ENCODE measurements around the gene CARS1. TPM values are rescaled to one million over a fixed set of nuclear protein-coding genes. Genes with fewer than 3 reads are reported as not detected.

CARS1 gene
- total and polyA plus RNA-seq, 7 donors = 24.2 to 78.6 (median 52.0) TPM

DNA sequence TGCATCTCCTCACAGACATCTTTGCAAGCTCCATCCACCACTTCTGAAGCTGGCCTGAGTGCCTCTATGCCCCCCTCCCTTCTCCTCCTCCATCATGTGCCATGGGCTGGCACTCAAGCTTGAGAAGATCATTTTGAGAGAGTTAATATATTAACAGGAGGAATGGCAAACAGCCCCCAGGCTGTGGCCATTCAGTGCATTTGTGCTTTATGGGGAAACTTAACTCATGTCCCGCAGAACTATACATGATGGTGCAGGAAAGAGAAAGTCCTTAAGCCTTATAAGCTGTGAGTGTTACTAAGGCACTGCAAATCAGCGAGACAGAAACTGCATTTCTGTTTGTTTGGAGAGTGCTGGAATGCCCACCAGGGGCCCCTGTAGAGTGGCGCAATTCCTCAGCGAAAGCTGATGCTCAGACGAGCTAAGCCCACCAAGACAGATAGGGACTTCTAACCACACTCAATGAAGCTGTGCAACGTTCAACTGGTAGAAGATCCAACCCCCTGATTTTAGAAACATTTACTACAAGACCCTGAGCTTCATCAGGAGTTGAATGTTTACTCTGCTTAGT lies 101.2 kb downstream of the CARS1 start:
- Histone ChIP-seq H3K27me3 (ENCODE audit: insufficient read depth in 3 of 3, low read length in 2 of 3) (no peaks in the 10 kb centered on the region), H3K36me3 (ENCODE audit: insufficient read depth in 1 of 2, low read depth in 1 of 2) (peaks cover 11 to 100% of the 10 kb centered on the region in 2 donors), H3K4me3 (no peak overlapping the region), H3K27ac (no peak overlapping the region), H3K9me3 (no peaks in the 10 kb centered on the region), H3K4me1 (no peaks in the 10 kb centered on the region)
- intact Hi-C loops (cut with DNase I) = no loop called here
- TF ChIP-seq CTCF (IDR thresholded peaks at IDR 0.05) = no peak
- DNase-seq = no peak
- 86 to 87% (median 86%) methylated on average over 6 of the region's 6 CpGs for WGBS, 3 donors
- no peak for ATAC-seq

DNA sequence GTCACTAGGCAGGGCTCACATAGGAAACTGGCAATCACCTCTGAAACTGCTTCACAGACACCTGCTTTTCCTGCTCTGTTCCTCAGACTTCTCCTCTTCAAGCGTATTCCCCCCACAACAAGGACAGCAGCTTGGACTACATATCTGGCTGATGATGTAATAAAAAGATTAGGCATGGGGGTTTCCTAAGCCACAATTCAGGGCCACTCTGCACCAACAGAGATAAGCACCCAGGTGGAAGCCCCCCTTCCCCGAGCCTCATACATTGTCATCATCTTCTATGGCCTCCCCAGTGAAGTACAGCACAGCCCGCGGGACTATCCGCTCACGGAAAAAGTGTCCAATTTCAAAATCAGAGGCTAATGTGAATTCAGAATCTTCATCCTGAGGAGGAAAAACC lies 103.0 kb downstream of the CARS1 start:
- intact Hi-C loops (cut with DNase I) = no loop called here
- WGBS, 3 donors = 86 to 90% (median 88%) methylated on average over 6 of the region's 6 CpGs
- H3K36me3 ChIP-seq (ENCODE audit: insufficient read depth in 1 of 2, low read depth in 1 of 2) = peaks cover 11 to 100% of the 10 kb centered on the region in 2 donors
- no peak for TF ChIP-seq CTCF (IDR thresholded peaks at IDR 0.05)
- ATAC-seq (no peak), DNase-seq (no peak)
- no peaks in the 10 kb centered on the region for H3K27me3 ChIP-seq (ENCODE audit: insufficient read depth in 3 of 3, low read length in 2 of 3)
- no peak overlapping the region for H3K27ac ChIP-seq
- H3K9me3 ChIP-seq = no peaks in the 10 kb centered on the region
- H3K4me3 ChIP-seq = no peak overlapping the region
- no peaks in the 10 kb centered on the region for H3K4me1 ChIP-seq

DNA sequence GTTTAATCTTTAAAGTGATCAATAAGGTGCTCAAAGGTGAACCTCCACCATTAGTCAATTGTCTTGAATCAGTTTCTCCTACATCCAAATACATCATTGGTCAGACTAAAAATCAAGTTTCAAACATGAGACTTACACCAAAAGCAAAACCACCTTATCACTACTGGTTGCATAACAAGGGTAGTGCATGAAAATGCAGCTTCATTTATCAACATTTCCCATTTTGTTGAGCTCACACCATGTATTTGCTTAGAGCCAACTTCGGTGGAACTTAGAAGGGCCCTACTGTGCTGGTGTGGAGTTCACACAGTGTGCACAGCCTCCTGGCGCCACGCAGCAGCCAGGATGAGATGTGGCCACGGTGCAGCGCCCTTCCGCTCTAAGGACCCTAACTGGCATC lies 104.9 kb downstream of the CARS1 start:
- no peak overlapping the region for H3K27ac ChIP-seq

GRCh38 chr11:2951231-2952110 lies 105.8 kb downstream of the CARS1 start:
- ATAC-seq = no peak
- intact Hi-C loops (cut with DNase I) = no loop called here
- no peaks in the 10 kb centered on the region for H3K27me3 ChIP-seq (ENCODE audit: insufficient read depth in 3 of 3, low read length in 2 of 3)
- no peak overlapping the region for H3K4me3 ChIP-seq
- TF ChIP-seq CTCF (IDR thresholded peaks at IDR 0.05) = no peak
- WGBS, 3 donors = 82 to 86% (median 84%) methylated on average over 9 of the region's 9 CpGs
- peaks cover 8 to 99% of the 10 kb centered on the region in 2 donors for H3K36me3 ChIP-seq (ENCODE audit: insufficient read depth in 1 of 2, low read depth in 1 of 2)
- H3K9me3 ChIP-seq = no peaks in the 10 kb centered on the region
- H3K27ac ChIP-seq = no peak overlapping the region
- H3K4me1 ChIP-seq = no peaks in the 10 kb centered on the region
- no peak for DNase-seq

More for the DNA sequence above, 104.9 kb downstream of the CARS1 start:
- intact Hi-C loops (cut with DNase I) = no loop called here
- Histone ChIP-seq H3K4me1 (no peaks in the 10 kb centered on the region), H3K9me3 (no peaks in the 10 kb centered on the region), H3K27me3 (ENCODE audit: insufficient read depth in 3 of 3, low read length in 2 of 3) (no peaks in the 10 kb centered on the region), H3K4me3 (no peak overlapping the region), H3K36me3 (ENCODE audit: insufficient read depth in 1 of 2, low read depth in 1 of 2) (peaks cover 11 to 99% of the 10 kb centered on the region in 2 donors)
- ATAC-seq = no peak
- no peak for DNase-seq
- WGBS, 3 donors = 65 to 75% (median 73%) methylated on average over 6 of the region's 6 CpGs
- no peak for TF ChIP-seq CTCF (IDR thresholded peaks at IDR 0.05)

Other genes with a start within 250 kb of the CARS1 start
- 10 to 100 TPM; 14.3 to 37.7 (median 27.9) TPM for gene CDKN1C, start 171.6 kb downstream of the CARS1 start, total RNA-seq
- gene CDKN1C, start 171.6 kb downstream of the CARS1 start, polyA plus RNA-seq = 10 to 100 TPM; 24.5 to 49.4 (median 30.7) TPM
- 1 to 10 TPM in 1 of 4 donors, under 1 TPM in 3; 0.49 to 1.1 (median 0.69) TPM for gene PHLDA2, start 128.0 kb downstream of the CARS1 start, total RNA-seq
- gene PHLDA2, start 128.0 kb downstream of the CARS1 start, polyA plus RNA-seq = 1 to 10 TPM in 1 of 3 donors, under 1 TPM in 2; 0.87 to 7.3 (median 0.97) TPM
- gene NAP1L4, start 65.1 kb downstream of the CARS1 start, total RNA-seq = 100 to 1,000 TPM; 143 to 153 (median 147) TPM
- 100 to 1,000 TPM; 121 to 140 (median 139) TPM for gene NAP1L4, start 65.1 kb downstream of the CARS1 start, polyA plus RNA-seq
- 10 to 100 TPM in 2 of 4 donors, 1 to 10 TPM in 2; 6.9 to 12.4 (median 10.3) TPM for gene OSBPL5, start 107.9 kb upstream of the CARS1 start, total RNA-seq
- 1 to 10 TPM; 3.4 to 5.0 (median 4.3) TPM for gene OSBPL5, start 107.9 kb upstream of the CARS1 start, polyA plus RNA-seq
- gene MRGPRG, start 161.4 kb upstream of the CARS1 start, total RNA-seq = not detected
- not detected for gene MRGPRG, start 161.4 kb upstream of the CARS1 start, polyA plus RNA-seq
- not detected for gene MRGPRE, start 175.0 kb upstream of the CARS1 start, total RNA-seq
- not detected for gene MRGPRE, start 175.0 kb upstream of the CARS1 start, polyA plus RNA-seq